Epithelial cell of proximal tubule (primary cell): ENCODE data around the gene YES1. TPM values are rescaled to one million over a fixed set of nuclear protein-coding genes. Genes with fewer than 3 reads are reported as not detected.

Experiments
- DNase-seq: peaks from one replicate; pipeline ENCODE4 v3.0.0-alpha.2; 2011; ENCODE audit warnings: low read depth
- H3K4me3 ChIP-seq: 2 replicates; pipeline ENCODE4 v1.5.1; 2011; ENCODE audit warnings: low read depth, mild to moderate bottlenecking, low read length
- CTCF ChIP-seq: conservative IDR thresholded peaks from 2 replicates; pipeline ENCODE4 v1.5.1; 2012; ENCODE audit warnings: low read depth, mild to moderate bottlenecking, low read length
- total RNA-seq: library from RNA; depleted of rRNA; stranded (reverse); fragments of >200 nt; gene quantifications from 2 replicates; pipeline ENCODE4 v1.2.3, GENCODE V29; 2015

YES1 gene
- total RNA-seq, 1 donor from 2014 or later = 109 TPM

DNA sequence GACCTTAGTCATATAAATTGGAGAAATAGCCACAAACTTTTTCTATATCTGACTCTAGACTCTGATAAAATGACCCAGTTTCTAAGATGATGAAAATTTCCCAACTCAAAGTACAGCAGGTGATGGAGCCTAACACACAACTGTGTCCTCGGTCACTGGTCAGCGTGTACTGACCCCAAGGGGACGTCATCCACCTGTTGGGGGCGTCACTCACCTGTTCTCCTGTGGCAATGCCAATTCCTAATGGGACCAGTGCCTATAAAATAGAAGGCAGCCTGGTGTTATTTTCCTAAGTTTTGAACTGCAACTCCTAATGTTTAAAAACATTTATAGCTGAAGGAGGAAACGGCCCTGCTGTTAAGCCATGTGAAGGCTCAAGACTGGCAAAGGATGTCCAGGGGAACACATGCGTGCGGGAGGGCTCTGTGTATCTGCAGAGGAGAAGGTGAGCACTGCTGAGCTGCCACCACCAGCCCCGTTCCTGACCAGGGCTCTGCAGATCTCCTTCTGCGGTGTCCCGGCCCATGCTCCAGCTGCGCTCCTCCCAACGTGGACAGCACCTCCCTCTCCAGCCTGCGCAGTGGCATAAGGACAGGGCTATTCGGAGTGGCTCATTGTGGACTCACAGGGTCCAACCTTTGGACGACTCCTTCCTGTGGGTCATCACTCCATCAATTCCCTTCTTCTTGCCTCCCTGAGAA lies 133.4 kb downstream of the YES1 start:
- DNase-seq = no peak
- no peak for TF ChIP-seq CTCF
- no peak overlapping the region for H3K4me3 ChIP-seq

DNA sequence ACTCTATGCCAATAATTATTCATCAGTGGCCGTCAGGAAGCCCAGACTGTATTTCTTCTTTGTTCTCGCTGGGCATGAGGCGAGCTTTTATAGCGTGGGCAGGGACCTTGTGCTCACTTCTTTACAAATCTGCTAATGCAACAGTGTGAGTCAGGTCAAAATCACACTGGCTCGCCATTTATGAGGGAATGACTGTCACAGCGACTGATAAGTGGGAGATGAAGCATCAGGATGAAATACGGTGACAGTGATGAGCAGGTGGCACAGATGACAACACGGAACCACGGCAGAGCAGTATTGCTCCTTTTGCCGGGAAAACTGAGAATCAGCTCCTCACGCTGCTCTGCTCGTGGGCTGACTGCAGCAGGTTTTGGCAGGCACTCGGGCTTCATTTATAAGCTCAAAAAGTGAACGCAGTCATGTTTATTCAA lies 134.1 kb downstream of the YES1 start:
- DNase-seq = no peak
- TF ChIP-seq CTCF = no peak
- no peak overlapping the region for H3K4me3 ChIP-seq

- no peak for DNase-seq
- H3K4me3 ChIP-seq = no peak overlapping the region
- TF ChIP-seq CTCF = no peak
These were observed 134.9 kb downstream of the YES1 start for GRCh38 chr18:677145-677544.

DNA sequence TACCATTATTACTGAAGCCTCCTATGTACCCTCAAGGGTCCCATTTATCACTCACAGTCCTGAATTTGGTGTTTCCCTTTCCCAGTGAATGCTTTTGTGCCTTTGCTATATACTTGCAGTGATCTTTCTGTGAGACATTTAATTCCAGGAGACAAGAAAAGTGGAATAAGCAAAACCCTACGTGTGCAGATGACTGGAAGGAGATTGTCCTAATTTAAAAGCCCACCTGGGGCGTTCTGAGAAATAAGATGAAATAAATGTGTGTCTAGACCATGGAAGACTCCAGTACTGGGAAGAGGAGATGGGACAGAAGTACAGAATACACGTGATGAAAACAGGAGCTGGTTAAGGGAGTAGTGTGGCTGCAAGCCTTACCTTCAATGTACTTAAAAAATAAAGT lies 135.3 kb downstream of the YES1 start:
- H3K4me3 ChIP-seq = no peak overlapping the region
- no peak for TF ChIP-seq CTCF
- no peak for DNase-seq

DNA sequence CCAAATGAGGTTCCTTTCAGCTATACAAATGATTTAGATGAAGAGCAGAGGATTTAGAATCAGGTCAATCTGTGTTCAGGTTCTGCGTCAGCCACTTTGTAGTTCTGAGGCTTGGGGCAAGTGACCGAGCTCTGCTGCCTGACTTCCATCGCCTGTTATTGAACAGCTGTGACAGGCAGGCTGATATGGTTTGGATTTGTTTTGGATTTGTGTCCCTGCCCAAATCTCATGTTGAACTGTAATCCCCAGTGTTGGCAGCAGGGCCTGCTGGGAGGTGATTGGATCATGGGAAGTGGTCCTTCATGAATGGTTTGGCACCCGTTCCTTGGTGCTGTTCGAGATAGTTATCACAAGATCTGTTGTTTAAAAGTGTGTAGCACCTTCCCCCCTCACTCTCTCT lies 136.0 kb downstream of the YES1 start:
- TF ChIP-seq CTCF = no peak
- no peak overlapping the region for H3K4me3 ChIP-seq

DNA sequence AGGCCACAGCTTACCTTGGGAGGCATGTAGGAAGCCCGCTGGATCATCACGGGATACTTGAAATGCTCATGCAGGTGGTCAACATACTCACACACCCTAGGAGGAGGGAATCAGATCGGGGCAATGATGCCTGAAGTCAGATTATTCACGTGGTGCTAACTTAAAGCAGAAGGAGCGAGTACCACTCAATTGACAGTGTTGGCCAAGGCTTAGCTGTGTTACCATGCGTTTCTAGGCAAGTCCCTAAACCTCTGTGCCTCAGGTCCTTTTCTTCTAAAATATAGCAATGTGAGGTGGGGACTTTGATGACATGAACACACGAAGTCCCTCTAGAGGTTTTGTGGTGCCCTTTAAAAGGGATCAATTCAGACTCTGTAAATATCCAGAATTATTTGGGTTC lies 136.7 kb downstream of the YES1 start:
- no peak overlapping the region for H3K4me3 ChIP-seq
- no peak for TF ChIP-seq CTCF
- DNase-seq = no peak

More for the DNA sequence above, 136.0 kb downstream of the YES1 start:
- DNase-seq = no peak

GRCh38 chr18:673769-674168 lies 138.3 kb downstream of the YES1 start:
- no peak for DNase-seq
- no peak for TF ChIP-seq CTCF
- H3K4me3 ChIP-seq = no peak overlapping the region
